ENCODE data around the gene PCED1A.
A peak's percentile ranks its signal among the peaks of the same experiment; 100 is the strongest.
"Not testable (repeated sequence)": the region's sequence is repeated elsewhere in the genome, so short reads cannot be mapped to it uniquely, and the experiment has no call there.

Gene PCED1A

DNA sequence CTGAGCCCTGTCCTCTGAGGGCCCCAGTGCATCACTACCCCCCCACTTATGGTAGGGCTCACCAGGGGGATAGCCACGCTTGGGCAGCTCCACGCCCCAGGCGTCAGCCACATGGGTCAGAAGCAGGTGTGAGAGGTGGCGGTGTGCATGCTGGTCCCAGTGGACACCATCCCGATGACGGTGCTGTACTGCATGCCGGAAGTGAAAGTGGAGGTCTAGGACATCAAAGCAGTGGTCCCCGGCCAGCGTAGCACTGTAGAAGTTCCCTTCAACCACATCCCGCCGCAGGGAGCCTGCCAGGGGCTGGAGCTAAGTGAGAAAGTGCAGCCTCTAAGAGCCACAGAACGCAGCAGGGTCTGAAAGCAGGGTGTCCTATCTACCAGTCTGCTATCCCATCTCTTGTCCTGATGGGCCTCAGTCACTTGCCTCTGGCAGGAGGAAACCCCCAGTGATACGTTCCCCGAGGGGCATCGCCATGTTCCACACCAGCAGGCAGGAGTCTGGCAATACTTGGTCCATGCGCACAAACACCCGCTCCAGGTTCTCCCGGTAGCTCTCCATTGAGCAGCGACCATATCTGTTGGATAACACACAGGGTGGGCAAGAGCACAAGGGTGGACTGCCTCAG lies 2.2 kb downstream of the PCED1A start:
- DNase-seq (ENCODE audit: insufficient read length) (no peak), FAIRE-seq (peak; percentile 58)
- no peak for TF ChIP-seq TAF1 (IDR thresholded peaks at IDR 0.05; ENCODE audit: borderline replicate concordance, low read depth, low read length)
- TF ChIP-seq POLR2AphosphoS5 (IDR thresholded peaks at IDR 0.05; ENCODE audit: low read depth, low read length) = no peak
- no peak for TF ChIP-seq POLR2A (IDR thresholded peaks at IDR 0.05; ENCODE audit: low read depth, low read length)

DNA sequence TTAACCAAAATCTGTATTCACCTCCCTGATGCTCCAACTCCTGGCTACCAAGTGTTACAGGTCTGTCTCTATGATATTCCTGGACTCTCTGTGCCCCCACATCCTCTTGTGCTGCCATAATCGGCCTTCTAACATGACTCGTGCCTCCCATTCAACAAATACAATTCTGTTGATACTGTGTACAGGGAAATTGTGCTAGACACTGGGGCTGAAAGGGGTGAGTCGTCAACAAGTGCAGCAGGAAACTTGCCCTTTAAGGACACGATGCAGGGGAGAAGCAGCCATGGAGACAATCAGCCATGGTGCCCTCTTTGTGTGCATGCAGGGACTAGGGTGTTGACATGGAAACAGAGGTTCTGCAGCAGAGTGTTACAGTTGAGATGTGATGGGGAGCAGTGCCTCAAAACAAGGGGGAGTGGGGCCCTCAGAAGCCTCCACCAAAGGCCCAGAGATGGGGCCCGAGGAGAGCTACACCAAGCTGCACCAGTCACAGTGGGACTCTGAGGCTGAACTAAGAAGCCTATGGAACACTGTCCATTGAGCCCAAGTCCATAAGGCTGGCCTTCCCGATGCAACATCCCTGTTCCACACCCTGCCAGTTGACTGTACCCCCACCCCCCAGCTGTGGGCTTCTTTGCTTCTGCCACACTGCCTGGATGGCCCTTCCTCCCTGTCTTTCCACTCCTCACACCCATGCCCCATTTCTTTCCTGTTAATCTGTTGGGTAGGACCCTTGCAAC lies 3.1 kb downstream of the PCED1A start:
- no peak for TF ChIP-seq TAF1 (IDR thresholded peaks at IDR 0.05; ENCODE audit: borderline replicate concordance, low read depth, low read length)
- no peak for TF ChIP-seq POLR2A (IDR thresholded peaks at IDR 0.05; ENCODE audit: low read depth, low read length)
- TF ChIP-seq POLR2AphosphoS5 (IDR thresholded peaks at IDR 0.05; ENCODE audit: low read depth, low read length) = no peak
- FAIRE-seq (no peak), DNase-seq (ENCODE audit: insufficient read length) (no peak)

- TF ChIP-seq POLR2AphosphoS5 (IDR thresholded peaks at IDR 0.05; ENCODE audit: low read depth, low read length) = no peak
- TF ChIP-seq POLR2A (IDR thresholded peaks at IDR 0.05; ENCODE audit: low read depth, low read length) = no peak
- TF ChIP-seq TAF1 (IDR thresholded peaks at IDR 0.05; ENCODE audit: borderline replicate concordance, low read depth, low read length) = no peak
- no peak for FAIRE-seq
- DNase-seq (ENCODE audit: insufficient read length) = no peak
Measured at GRCh38 chr20:2836035-2836434, 4.4 kb downstream of the PCED1A start.

DNA sequence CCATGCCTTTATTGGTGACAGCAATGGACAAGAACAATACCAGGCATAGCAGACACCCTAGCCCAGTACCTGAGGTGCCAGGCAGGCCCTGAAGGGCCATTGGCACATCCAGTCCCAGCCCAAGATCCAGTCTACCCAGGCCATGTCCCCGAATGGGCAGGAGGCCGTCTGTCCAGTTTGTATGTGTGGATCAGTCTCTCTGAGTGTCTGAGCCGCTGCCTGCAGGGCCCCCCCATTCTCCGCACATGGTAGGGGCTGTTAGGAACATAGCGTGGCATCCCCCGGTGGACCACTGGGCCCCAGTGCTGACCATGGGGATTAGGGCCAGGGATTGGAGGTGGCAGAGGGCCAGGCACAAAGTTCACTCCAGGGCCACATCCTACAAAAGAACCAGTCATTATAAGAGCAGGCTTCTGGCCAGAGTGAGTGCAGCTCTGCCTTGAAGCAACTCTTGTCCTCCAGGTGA lies 5.1 kb downstream of the PCED1A start:
- DNase-seq (ENCODE audit: insufficient read length) (no peak), FAIRE-seq (no peak)
- TF ChIP-seq TAF1 (IDR thresholded peaks at IDR 0.05; ENCODE audit: borderline replicate concordance, low read depth, low read length) = no peak
- TF ChIP-seq POLR2A (IDR thresholded peaks at IDR 0.05; ENCODE audit: low read depth, low read length) = no peak
- no peak for TF ChIP-seq POLR2AphosphoS5 (IDR thresholded peaks at IDR 0.05; ENCODE audit: low read depth, low read length)

GRCh38 chr20:2834401-2835110 lies 5.9 kb downstream of the PCED1A start:
- FAIRE-seq (no peak), DNase-seq (ENCODE audit: insufficient read length) (no peak)
- TF ChIP-seq POLR2A (IDR thresholded peaks at IDR 0.05; ENCODE audit: low read depth, low read length) (no peak), TAF1 (IDR thresholded peaks at IDR 0.05; ENCODE audit: borderline replicate concordance, low read depth, low read length) (no peak), POLR2AphosphoS5 (IDR thresholded peaks at IDR 0.05; ENCODE audit: low read depth, low read length) (no peak)

DNA sequence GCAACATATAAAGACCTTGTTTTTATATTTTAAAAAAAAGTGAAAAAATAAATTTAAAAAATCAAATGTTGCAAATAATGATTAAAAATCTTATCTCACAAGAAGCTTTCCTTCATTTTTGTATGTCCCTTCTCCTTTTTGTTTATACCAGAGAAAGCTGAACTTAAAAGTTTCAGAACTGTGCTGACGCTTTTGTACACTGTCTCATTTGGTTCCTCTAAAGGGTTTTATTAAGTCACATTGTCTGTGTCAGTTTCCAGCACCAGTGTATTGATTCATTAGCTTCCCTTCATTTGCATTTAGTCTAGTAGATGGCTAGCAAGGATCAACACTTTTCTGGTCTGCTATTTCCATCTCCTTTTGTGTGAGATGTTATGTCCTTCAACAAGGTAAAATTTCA lies 6.7 kb downstream of the PCED1A start:
- no peak for DNase-seq (ENCODE audit: insufficient read length)
- TF ChIP-seq POLR2A (IDR thresholded peaks at IDR 0.05; ENCODE audit: low read depth, low read length) (no peak), POLR2AphosphoS5 (IDR thresholded peaks at IDR 0.05; ENCODE audit: low read depth, low read length) (no peak), TAF1 (IDR thresholded peaks at IDR 0.05; ENCODE audit: borderline replicate concordance, low read depth, low read length) (no peak)
- FAIRE-seq = no peak

DNA sequence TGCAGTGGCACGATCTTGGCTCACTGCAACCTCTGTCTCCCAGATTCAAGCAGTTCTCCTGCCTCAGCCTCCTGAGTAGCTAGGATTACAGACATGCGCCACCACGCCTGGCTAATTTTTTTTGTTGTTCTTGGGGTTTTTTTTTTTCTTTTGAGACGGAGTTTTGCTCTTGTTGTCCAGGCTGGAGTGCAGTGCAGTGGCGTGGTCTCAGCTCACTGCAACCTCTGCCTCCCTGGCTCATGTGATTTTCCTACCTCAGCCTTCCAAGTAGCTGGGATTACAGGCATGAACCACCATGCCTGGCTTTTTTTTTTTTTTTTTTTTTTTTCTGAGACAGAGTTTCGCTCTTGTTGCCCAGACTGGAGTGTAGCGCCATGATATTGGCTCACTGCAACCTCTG lies 9.2 kb downstream of the PCED1A start:
- FAIRE-seq; DNase-seq (ENCODE audit: insufficient read length): not testable (repeated sequence)

- no peak for FAIRE-seq
- TF ChIP-seq POLR2AphosphoS5 (IDR thresholded peaks at IDR 0.05; ENCODE audit: low read depth, low read length) (no peak), TAF1 (IDR thresholded peaks at IDR 0.05; ENCODE audit: borderline replicate concordance, low read depth, low read length) (no peak), POLR2A (IDR thresholded peaks at IDR 0.05; ENCODE audit: low read depth, low read length) (no peak)
- no peak for DNase-seq (ENCODE audit: insufficient read length)
Measured at GRCh38 chr20:2829376-2829775, 11.1 kb downstream of the PCED1A start.

- DNase-seq (ENCODE audit: insufficient read length) = no peak
- FAIRE-seq = no peak
- TF ChIP-seq POLR2AphosphoS5 (IDR thresholded peaks at IDR 0.05; ENCODE audit: low read depth, low read length) = no peak
- no peak for TF ChIP-seq TAF1 (IDR thresholded peaks at IDR 0.05; ENCODE audit: borderline replicate concordance, low read depth, low read length)
- TF ChIP-seq POLR2A (IDR thresholded peaks at IDR 0.05; ENCODE audit: low read depth, low read length) = no peak
Measured at GRCh38 chr20:2826655-2827054, 13.8 kb downstream of the PCED1A start.

- TF ChIP-seq POLR2A (IDR thresholded peaks at IDR 0.05; ENCODE audit: low read depth, low read length) (no peak), POLR2AphosphoS5 (IDR thresholded peaks at IDR 0.05; ENCODE audit: low read depth, low read length) (no peak), TAF1 (IDR thresholded peaks at IDR 0.05; ENCODE audit: borderline replicate concordance, low read depth, low read length) (no peak)
- no peak for DNase-seq (ENCODE audit: insufficient read length)
- FAIRE-seq = no peak
Measured at GRCh38 chr20:2825761-2826160, 14.7 kb downstream of the PCED1A start.

DNA sequence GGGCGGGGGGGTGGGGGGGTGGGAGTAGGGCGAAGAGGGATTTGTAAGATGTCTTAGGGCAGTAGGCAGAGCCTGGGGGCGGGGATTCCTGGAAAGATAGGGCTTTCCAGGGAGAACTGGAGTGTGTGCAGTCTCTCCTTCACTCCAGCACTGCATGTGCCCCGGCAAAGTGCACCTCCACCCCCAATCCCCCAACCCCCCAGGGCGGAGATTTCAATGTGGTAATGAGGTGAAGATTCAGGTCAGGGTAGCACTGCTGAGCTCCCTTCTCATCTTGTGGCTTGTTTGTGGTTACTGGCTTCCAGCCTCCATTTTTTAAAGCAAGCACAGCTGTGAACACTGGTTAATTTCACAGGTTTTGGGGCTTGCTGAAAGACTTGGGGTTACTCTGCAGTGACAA lies 18.4 kb downstream of the PCED1A start:
- DNase-seq (ENCODE audit: insufficient read length) = no peak

More for the DNA sequence above, 18.4 kb downstream of the PCED1A start:
- FAIRE-seq = no peak
- TF ChIP-seq POLR2A (IDR thresholded peaks at IDR 0.05; ENCODE audit: low read depth, low read length) = no peak
- no peak for TF ChIP-seq TAF1 (IDR thresholded peaks at IDR 0.05; ENCODE audit: borderline replicate concordance, low read depth, low read length)
- TF ChIP-seq POLR2AphosphoS5 (IDR thresholded peaks at IDR 0.05; ENCODE audit: low read depth, low read length) = no peak
